ENCODE results near the gene ATP13A1.
"Not testable (repeated sequence)": the region's sequence is repeated elsewhere in the genome, so short reads cannot be mapped to it uniquely, and the experiment has no call there.

DNA sequence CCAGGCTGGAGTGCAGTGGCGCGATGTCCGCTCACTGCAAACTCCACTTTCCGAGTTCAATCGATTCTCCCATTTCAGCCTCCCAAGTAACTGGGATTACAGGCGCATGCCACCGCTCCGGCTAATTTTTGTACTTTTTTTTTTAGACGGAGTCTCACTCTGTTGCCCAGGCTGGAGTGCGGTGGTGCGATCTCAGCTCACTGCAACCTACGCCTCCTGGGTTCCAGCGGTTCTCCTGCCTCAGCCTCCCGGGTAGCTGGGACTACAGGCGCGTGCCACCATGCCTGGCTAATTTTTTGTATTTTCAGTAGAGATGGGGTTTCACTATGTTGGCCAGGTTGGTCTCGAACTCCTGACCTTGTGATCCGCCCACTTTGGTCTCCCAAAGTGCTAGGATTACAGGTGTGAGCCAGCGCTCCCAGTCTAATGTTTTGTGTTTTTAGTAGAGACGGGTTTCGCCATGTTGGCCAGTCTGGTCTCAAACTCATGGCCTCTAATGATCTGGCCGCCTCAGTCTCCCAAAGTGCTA lies 2.0 kb upstream of the ATP13A1 start:
- TF ChIP-seq, protein P1, sequence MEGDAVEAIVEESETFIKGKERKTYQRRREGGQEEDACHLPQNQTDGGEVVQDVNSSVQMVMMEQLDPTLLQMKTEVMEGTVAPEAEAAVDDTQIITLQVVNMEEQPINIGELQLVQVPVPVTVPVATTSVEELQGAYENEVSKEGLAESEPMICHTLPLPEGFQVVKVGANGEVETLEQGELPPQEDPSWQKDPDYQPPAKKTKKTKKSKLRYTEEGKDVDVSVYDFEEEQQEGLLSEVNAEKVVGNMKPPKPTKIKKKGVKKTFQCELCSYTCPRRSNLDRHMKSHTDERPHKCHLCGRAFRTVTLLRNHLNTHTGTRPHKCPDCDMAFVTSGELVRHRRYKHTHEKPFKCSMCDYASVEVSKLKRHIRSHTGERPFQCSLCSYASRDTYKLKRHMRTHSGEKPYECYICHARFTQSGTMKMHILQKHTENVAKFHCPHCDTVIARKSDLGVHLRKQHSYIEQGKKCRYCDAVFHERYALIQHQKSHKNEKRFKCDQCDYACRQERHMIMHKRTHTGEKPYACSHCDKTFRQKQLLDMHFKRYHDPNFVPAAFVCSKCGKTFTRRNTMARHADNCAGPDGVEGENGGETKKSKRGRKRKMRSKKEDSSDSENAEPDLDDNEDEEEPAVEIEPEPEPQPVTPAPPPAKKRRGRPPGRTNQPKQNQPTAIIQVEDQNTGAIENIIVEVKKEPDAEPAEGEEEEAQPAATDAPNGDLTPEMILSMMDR (conservative IDR thresholded peaks at IDR 0.05) = not testable (repeated sequence)
- not testable (repeated sequence) for TF ChIP-seq EZH2 (IDR thresholded peaks at IDR 0.05; ENCODE audit: low read depth)
